NCI-H1436 (cell line): ENCODE measurements around the gene UGT2B15.
"Not testable (repeated sequence)": the region's sequence is repeated elsewhere in the genome, so short reads cannot be mapped to it uniquely, and the experiment has no call there.

Source experiments
- DNase-seq: peaks from one replicate; lab custom pipeline; 2025; lab: John Stamatoyannopoulos, UW

Gene UGT2B15

DNA sequence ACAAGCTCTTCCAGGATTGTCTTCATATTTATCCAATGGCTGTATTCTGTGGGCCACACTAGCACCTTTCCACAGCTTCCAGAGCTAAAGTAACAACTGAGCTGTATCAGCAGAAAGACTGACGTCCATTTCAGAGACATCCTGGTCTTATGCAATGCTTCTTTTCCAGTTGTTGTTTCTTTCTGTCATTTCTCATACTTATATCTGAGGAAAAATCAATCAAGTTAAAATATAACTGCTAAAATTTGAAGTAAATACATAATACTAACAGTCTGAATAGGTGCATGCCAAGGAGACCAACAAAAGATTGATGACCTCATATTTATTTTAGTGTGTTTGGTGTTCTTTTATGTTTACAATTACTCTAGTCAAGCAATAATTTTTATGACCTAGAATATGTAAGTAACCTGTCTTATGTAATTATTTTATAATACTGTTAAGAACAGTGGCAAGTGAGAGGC, at the start of gene UGT2B15:
UGT2B15 (minus strand) TSS at position 174 of the 461 bp plus-strand sequence; CDS start at position 140, 34 bp downstream.
- not testable (repeated sequence) for DNase-seq

DNA sequence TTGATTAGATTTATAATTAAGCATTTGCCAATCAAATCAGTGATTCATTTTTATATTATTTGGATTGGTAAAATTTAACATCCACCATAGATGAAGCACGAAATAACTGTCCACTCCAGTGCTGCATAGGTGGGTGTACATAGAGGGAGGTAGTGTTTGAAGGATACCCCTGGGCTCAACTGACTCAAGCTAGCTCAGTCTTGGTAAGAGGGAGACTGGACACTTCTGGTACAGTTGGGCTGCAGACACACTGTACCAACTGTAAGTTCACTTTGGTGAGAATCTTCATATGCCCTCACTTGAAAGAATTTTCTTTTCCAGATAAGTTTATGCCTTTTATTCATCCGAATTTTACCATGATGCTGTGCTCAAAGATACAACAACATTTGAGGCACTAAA, 48.6 kb upstream of the UGT2B15 start:
- no peak for DNase-seq

DNA sequence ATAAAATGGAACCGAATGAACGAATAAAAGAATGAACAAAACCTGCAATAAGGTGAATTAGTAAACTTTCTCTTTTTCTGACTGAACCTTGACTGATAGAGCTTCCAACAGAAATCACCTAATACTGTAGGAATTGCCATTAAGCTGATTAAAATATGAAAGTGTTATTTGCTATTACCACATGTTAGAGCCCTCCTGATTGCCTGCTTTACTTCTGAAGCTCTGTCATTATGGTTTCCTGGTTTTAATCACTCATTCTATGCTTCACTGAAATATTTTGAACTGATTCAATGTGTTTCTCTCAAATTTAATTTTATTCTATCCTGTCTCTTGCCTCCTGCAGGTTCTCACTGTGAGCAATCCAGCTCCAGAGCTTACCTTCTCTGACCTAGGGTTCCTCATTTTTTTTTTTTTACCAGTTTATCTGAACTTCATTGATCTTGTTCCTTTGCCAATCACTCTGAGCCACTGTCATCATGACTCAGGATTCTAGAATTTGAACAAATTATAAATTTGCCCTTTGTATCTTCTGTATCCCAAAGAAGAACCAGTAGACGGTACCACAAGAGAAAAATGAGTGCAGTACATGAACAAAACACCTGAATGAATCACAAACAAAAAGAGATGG, 48.1 kb upstream of the UGT2B15 start:
- DNase-seq, result no peak

DNA sequence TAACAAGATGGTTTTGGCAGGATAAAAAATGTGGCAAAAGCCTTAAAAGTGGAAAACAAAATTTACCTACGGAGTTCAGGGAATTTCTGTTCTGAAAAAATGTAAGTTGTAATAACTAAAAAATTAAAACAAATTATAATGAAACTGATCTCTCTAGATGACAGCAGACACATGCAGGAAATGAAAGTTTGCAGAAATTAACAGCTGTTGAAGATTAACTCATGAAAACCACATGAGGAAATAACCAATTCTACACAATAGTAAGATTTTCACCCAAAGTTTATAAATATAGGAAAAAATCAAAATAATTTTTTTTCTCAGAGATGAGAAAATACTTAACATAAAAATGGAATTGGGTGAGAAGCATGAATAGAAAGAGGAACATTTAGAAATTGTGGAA, 47.5 kb upstream of the UGT2B15 start:
- DNase-seq, result no peak

DNA sequence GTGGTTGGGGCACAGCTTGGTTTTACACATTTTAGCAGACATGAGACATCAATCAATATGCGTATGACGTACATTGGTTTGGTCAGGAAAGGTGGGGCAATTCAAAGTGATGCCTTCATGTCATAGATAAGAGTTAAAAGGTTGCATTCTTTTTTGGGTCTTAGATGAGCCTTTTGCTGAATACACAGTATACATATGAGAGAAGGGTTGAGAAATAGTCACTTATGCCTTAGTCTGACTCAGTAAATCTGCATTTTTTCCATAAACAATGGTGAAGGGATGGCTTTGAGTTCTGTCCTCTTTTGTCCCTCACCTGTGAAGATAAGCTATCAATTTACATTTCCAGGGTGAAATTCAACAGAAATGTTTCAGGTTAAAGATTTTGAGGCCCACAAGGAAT, 43.9 kb upstream of the UGT2B15 start:
- no peak for DNase-seq

DNA sequence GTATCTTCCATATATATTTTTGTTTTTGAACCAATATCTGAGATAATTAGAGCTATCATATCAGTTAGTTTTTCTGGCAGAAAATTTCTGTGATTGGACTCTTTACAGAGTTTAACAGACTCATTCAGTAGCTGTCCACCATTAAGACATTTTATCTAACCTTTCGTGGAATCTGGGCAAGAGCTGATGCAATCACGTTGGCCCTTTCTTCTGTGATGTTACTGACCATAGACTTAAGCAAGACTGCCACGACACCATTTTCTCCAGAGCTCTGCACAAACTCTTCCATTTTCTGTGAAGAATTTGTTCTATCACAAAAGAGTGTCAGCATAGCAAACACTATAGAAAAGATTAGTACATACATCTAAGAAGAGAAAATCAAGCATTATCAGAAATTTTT, 41.8 kb upstream of the UGT2B15 start:
- no peak for DNase-seq

DNA sequence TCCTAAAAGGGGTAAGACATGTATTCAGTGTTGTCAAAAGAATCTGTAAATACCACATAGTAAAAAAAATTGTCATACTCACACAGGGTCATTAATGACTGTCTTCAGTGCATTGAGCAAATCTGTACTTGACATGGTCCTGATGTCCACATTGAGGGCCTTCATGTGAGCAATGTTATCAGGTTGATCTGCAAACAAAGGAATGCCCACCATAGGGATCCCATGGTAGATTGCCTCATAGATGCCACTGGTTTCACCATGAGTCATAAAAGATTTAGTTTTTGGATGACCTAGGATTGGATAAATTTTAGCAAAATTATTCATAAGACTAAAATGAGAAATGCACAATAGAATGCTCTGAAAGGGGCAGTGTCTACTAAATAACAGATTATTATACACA, 38.1 kb upstream of the UGT2B15 start:
- DNase-seq, result no peak

DNA sequence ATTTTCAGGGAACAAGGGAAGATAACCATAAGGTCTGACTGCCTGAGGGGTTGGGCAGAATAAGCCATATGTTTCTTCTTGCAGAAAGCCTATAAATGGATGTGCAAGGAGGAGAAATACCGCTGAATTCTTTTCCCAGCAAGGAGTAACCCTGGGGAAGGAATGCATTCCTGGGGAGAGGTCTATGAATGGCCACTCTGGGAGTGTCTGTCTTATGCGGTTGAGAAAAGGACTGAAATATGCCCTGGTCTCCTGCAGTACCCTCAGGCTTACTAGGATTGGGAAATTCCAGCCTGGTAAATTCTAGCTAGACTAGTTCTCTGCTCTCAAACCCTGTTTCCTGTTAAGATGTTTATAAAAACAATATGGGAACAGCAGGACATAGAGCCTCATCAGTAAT, 32.7 kb upstream of the UGT2B15 start:
- DNase-seq, result not testable (repeated sequence)

DNA sequence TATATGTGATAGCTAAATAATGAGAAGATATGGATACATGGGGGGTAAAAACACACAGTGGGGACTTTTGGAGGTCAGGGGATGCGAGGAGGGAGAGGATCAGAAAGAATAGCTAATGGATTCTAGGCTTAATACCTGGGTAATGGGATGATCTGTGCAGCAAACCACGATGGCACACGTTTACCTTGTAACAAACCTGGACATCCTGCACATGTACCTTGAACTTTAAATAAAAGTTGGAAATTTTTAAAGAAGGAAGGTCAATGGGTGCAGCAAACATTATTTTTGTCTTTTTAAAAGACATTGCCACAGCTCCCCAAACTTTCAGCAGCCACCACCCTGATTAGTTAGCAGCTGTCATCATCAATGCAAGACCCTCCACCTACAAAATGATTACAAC, 29.7 kb upstream of the UGT2B15 start:
- no peak for DNase-seq

DNA sequence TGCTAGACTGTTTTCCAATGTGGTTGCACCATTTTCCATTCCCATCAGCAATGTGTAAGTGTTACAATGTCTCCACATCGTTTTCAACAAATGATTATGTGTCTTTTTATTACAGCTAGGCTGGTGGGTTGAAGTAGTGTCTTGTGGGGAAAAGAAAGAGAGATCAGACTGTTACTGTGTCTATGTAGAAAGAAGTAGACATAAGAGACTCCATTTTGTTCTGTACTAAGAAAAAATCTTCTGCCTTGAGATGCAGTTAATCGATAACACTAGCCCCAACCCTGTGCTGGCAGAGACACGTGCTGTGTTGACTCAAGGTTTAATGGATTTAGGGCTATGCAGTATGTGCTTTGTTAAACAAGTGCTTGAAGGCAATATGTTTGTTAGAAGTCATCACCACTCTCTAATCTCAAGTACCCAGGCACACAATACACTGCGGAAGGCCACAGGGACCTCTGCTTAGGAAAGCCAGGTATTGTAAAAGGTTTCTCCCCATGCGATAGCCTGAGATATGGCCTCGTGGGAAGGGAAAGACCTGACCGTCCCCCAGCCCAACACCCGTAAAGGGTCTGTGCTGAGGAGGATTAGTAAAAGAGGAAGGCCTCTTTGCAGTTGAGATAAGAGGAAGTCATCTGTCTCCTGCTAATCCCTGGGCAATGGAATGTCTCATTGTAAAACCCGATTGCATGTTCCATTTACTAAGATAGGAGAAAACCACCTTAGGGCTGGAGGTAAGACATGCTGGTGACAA, 23.0 kb upstream of the UGT2B15 start:
- peak; percentile 10 for DNase-seq

DNA sequence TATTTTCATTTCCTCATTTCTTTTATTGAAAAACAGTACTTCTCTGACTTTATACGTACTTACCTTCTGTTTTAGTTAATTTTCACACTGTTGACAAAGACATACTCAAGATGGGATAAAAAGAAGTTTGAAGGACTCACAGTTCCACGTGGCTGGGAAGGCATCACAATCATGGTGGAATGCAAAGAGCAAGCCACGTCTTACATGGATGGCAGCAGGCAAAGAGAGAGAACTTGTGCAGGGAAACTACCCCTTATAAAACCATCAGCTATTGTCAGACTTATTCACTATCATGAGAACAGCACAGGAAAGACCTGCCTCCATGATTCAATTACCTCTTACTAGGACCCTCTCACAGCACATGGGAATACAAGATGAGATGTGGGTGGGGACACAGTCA, 20.7 kb upstream of the UGT2B15 start:
- no peak for DNase-seq

DNA sequence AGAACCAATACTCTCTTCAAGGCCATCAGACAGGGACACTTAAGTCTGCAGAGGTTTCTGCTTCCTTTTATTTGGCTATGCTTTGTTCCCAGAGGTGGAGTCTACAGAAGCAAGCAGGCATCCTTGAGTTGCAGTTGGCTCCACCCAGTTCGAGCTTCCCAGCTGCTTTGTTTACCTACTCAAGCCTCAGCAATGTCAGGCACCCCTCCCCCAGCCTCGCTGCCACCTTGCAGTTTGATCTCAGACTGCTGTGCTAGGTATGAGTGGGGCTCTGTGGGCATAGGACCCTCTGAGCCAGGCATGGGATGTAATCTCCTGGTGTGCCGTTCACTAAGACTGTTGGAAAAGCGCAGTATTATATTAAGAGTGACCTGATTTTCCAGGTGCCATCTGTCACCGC, 12.6 kb upstream of the UGT2B15 start:
- no peak for DNase-seq

DNA sequence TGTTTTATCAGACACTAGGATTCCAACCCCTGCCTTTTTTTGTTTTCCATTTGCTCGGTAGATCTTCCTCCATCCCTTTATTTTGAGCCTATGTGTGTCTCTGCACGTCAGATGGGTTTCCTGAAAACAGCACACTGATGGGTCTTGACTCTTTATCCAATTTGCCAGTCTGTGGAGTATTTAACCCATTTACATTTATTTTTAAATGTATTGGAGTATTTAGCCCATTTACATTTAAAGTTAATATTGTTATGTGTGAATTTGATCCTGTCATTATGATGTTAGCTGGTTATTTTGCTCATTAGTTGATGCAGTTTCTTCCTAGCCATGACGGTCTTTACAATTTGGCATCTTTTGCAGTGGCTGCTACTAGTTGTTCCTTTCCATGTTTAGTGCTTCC, 10.8 kb upstream of the UGT2B15 start:
- not testable (repeated sequence) for DNase-seq

DNA sequence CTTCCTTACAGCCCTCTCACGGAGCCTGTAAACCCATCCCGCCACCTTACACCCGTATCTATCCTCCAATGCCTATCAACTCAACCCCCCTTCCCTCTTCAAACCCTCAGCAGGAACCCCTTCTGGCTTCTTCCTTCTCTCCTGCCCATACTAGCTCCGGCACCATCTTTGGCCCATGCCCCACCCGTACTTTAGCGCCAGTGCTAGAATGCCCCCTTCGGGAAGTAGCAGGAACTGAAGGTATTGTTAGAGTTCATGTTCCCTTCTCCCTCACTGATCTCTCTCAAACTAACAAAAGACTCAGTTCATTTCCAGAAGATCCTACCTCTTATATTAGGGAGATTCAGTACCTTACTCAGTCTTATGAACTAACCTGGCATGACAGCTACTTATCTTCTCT, 2.7 kb upstream of the UGT2B15 start:
- DNase-seq, result no peak

DNA sequence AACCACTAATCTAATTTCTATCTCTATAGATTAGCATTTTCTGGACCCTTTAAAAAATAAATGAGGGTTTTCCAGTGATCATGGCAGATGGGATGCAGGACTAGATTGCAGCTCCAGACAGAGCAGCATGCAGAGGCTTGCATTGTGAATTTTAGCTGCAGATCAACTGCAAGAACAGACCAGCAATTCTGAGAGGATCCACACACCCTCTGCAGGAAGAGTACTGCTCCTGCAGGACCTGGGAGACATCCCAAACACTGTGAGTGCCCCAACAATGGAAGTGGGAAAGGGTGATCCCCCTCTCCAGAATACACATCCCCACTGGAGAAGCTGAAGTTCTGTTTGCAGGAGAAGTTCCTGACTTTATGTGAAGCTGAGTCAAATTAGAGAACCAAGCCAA, 765 bp upstream of the UGT2B15 start:
- not testable (repeated sequence) for DNase-seq

DNA sequence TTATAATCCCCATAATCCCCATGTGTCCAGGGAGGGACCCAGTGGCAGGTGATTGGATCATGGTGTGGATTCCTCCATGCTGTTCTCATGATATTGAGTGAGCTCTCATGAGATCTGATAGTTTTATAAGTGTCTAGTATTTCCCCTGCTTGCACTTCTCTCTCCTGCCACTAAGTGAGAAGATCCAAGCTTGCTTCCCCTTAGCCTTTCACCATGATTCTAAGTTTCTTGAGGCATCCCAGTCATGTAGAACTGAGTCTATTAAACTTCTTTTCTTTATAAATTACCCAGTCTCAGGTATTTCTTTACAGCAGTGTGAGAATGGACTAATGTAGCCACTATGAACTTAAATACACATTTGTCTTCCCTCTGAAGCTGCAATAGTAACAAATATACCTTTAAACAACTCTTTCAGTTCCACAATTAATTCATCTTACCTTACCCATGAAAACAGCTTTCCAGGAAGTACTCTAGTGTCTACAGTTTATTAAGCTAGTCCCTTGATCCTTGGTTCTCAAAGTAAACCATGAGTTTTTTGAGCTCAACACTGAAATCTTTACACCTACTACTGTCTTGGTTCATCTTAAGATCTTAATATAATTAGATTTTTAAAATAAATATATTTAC, 1.8 kb downstream of the UGT2B15 start:
- not testable (repeated sequence) for DNase-seq

DNA sequence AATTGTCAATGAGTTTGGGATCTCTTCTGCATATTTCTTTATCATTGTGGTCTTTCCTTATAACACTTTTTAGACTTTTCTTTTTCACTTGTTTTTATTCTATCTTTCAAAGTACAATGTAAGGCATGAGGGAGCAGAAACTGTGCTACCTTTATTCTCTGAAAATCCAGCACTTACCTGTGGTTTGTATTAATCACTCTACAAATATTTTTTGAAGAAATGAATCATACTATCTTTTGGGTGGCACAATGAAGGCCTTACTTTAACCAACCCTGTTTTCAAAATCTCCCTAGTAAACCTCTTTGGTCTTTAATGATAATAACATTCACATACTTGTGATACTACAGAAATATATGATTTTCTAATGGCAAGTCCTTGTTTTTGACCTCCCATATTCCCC, 2.9 kb downstream of the UGT2B15 start:
- DNase-seq, result not testable (repeated sequence)

DNA sequence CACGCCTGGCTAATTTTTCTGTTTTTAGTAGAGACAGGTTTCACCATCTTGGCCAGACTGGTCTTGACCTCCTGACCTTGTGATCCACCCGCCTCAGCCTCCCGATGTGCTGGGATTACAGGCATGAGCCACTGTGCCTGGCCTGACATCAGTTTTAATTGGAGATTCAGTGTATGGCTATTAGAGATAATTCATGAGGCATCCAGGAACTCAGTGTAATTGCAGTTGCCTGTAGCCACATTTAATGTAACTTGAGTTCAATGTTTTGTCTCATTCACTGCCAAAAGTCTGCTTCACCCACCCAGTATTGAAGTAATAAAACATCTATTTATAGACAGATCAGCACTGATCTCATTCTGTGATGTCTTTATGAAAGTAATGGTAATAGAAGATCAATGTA, 5.7 kb downstream of the UGT2B15 start:
- DNase-seq, result peak; percentile 19

DNA sequence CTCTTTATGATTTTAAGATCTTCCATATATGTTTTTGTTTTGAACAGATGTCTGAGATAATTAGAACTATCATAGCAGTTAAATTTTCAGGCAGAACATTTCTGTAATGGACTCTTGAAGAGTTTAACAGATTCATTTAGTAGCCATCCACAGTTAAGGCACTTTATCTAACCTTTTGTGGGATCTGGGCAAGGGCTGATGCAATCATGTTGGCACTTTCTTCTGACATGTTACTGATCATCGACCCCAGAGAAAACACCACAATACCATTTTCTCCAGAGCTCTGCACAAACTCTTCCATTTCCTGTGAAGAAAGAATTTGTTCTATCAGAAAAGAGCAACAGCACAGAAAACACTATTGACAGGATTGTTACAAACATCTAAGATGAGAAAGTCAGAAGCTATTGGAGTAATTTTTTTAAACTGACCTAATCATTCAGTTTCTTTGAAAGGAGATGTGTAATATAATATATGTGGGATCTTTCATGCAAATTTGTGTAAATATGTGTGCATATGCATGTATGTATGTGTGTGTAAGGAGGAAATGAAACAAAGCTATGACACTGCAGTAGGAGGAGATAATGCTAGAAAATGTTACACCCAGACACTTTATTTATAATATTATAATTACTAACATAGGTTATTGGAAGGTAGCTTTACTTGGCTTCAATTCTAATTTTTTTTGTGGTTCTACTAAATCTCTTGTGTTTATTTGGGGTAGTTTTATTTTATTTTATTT, 7.4 kb downstream of the UGT2B15 start:
- not testable (repeated sequence) for DNase-seq

DNA sequence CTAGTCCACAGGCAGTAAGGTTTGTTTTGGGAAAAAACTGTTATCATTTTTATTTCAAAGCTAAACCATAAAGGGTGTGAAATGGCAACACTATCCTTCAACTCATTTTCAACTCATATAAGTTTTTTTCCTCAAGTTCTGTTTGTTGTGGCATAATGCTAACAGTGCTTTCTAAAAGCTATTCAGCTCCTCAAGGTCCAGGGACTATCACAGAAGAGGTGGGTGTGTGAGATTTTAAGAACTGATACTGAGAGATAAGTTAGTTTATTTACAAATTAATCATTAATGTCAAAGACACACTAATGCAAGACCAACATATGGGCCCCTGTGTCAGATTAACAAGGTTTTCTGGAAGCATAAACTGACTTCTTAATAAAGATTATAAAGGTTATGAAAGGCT, 11.8 kb downstream of the UGT2B15 start:
- DNase-seq, result no peak

DNA sequence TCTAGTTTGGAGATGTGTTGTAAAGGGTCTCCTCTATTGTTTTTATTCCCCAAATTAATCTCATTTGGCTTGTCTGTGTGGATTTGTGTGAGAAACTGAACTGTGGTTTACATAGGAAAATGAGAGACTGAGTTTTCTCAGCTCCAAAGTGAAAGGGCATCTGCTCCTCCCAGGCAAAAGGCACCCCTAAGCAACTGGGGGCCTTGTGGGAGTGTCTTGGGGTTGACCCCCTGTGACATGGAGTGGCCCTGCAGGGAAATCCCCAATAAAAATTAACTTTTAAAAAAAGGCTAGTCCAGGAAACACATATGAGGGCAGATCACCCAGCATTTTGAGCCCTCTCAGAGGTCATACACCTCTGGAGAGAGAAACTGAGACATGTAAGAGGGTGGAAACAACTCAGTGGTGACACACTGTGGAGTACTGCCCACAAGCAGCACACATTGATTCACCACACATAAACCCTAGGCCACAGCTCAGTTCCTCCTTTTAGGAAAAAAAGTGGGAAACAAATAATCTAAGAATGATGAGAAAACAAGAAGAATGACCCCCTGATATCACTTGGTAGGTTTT, 13.3 kb downstream of the UGT2B15 start:
- DNase-seq, result not testable (repeated sequence)

DNA sequence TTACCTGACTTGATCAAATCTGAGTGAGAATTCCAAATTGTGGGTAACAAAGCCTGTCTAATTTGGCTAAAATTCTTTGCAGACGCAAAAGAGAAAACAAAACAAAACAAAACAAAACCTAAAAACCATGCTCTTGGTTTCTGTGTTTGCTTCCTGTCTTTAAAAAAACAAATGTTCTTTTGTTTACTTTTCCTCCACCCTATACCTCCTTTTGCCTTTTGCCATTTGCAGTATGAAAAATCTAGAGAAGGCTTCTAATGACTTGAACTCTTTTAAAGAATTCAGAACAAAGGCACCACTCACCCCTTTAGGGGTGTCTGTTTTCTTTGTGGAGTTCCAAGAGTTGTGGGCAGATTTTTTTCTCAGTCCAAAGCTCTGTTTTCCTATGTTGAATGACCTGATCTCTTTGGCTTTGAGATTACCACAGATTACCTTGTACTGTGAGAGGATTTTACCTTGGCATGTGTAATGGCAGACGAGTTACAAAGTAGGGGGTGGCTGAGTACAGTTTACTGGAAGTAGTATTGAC, 13.9 kb downstream of the UGT2B15 start:
- not testable (repeated sequence) for DNase-seq
